ENCODE results near the gene RANBP9. TPM values are rescaled to one million over a fixed set of nuclear protein-coding genes. Genes with fewer than 3 reads are reported as not detected.

Gene RANBP9
- total and polyA plus RNA-seq, 4 donors: 5.8 to 25.2 (median 14.1) TPM

- no peak for TF ChIP-seq FOXA1 (IDR thresholded peaks at IDR 0.05)
- no peak for TF ChIP-seq ATF3 (IDR thresholded peaks at IDR 0.05)
- TF ChIP-seq REST (IDR thresholded peaks at IDR 0.05): no peak
- TF ChIP-seq NR2F2 (IDR thresholded peaks at IDR 0.05): no peak
- TF ChIP-seq FOXA2 (IDR thresholded peaks at IDR 0.05): no peak
- TF ChIP-seq ZBTB33 (IDR thresholded peaks at IDR 0.05): no peak
- no peak for TF ChIP-seq GABPA (IDR thresholded peaks at IDR 0.05 in 1 of 2, conservative IDR thresholded peaks at IDR 0.05 in 1 of 2)
- no peak for TF ChIP-seq HNF4G (IDR thresholded peaks at IDR 0.05)
- TF ChIP-seq RAD21 (IDR thresholded peaks at IDR 0.05): no peak
- no peak for TF ChIP-seq CTCF (IDR thresholded peaks at IDR 0.05; ENCODE audit: low read depth, low read length, missing input control)
- TF ChIP-seq SP1 (IDR thresholded peaks at IDR 0.05): no peak
- no peak for TF ChIP-seq YY1 (IDR thresholded peaks at IDR 0.05)
- no peak for TF ChIP-seq TAF1 (conservative IDR thresholded peaks at IDR 0.05)
- no peaks in the 10 kb centered on the region for H3K9me3 ChIP-seq (ENCODE audit: control insufficient read depth in 4 of 4, low read length in 3 of 4)
- H3K27ac ChIP-seq (ENCODE audit: low read depth in 1 of 2, low read length in 2 of 2): no peak overlapping the region
- no peak for DNase-seq (ENCODE audit: low spot score)
- no peaks in the 10 kb centered on the region for H3K27me3 ChIP-seq (ENCODE audit: control insufficient read depth in 4 of 4, insufficient read depth in 4 of 4, low read length in 3 of 4)
- no peak overlapping the region for H3K9ac ChIP-seq (ENCODE audit: low read depth in 1 of 2, low read length in 2 of 2)
- H3K4me3 ChIP-seq (ENCODE audit: low read depth in 1 of 3, low read length in 3 of 3): no peak overlapping the region
- H3K36me3 ChIP-seq (ENCODE audit: control insufficient read depth in 4 of 4, insufficient read depth in 3 of 4, low read depth in 1 of 4, low read length in 3 of 4): no peaks in the 10 kb centered on the region
- no peaks in the 10 kb centered on the region for H3K4me1 ChIP-seq (ENCODE audit: control insufficient read depth in 4 of 4, insufficient read depth in 4 of 4, low read length in 3 of 4)
- 67% methylated on average over 56 of the region's 56 CpGs for WGBS
These were observed 31.5 kb upstream of the RANBP9 start for GRCh38 chr6:13742961-13743735.

- WGBS: 84% methylated on average over 4 of the region's 4 CpGs
- no peaks in the 10 kb centered on the region for H3K4me1 ChIP-seq (ENCODE audit: control insufficient read depth in 4 of 4, insufficient read depth in 4 of 4, low read length in 3 of 4)
- no peaks in the 10 kb centered on the region for H3K9me3 ChIP-seq (ENCODE audit: control insufficient read depth in 4 of 4, low read length in 3 of 4)
- no peak for DNase-seq (ENCODE audit: low spot score)
- H3K36me3 ChIP-seq (ENCODE audit: control insufficient read depth in 4 of 4, insufficient read depth in 3 of 4, low read depth in 1 of 4, low read length in 3 of 4): no peaks in the 10 kb centered on the region
- no peak overlapping the region for H3K9ac ChIP-seq (ENCODE audit: low read depth in 1 of 2, low read length in 2 of 2)
- no peak overlapping the region for H3K27ac ChIP-seq (ENCODE audit: low read depth in 1 of 2, low read length in 2 of 2)
- H3K27me3 ChIP-seq (ENCODE audit: control insufficient read depth in 4 of 4, insufficient read depth in 4 of 4, low read length in 3 of 4): no peaks in the 10 kb centered on the region
- no peak overlapping the region for H3K4me3 ChIP-seq (ENCODE audit: low read depth in 1 of 3, low read length in 3 of 3)
- TF ChIP-seq RXRA (IDR thresholded peaks at IDR 0.05) (no peak), REST (IDR thresholded peaks at IDR 0.05) (no peak), CTCF (IDR thresholded peaks at IDR 0.05; ENCODE audit: low read depth, low read length, missing input control) (no peak), RAD21 (IDR thresholded peaks at IDR 0.05) (no peak), NR2F2 (IDR thresholded peaks at IDR 0.05) (no peak), JUND (IDR thresholded peaks at IDR 0.05) (no peak), FOXA1 (IDR thresholded peaks at IDR 0.05) (no peak), MAX (IDR thresholded peaks at IDR 0.05) (no peak)
These were observed 29.7 kb upstream of the RANBP9 start for GRCh38 chr6:13741365-13741764.

Data from liver (tissue), 9 donors.